ENCODE measurements around the gene NACC1. TPM values are rescaled to one million over a fixed set of nuclear protein-coding genes. Genes with fewer than 3 reads are reported as not detected.

The NACC1 gene
- total and polyA plus RNA-seq, 2 donors from 2014 or later, result 16.7 to 46.1 TPM

GRCh38 chr19:13189600-13189999 is 71.5 kb downstream of the NACC1 start:
- TF ChIP-seq CTCF (IDR thresholded peaks at IDR 0.05; ENCODE audit: borderline replicate concordance, extremely low read depth, insufficient read depth), result no peak
- H3K9me3 ChIP-seq (ENCODE audit: control insufficient read depth in 2 of 3, insufficient read depth in 1 of 3, low read length in 3 of 3), result no peaks in the 10 kb centered on the region
- peaks cover 0 to 4% (median 0%) of the 10 kb centered on the region in 3 donors for H3K4me1 ChIP-seq (ENCODE audit: control insufficient read depth in 2 of 3, insufficient read depth in 2 of 3, low read depth in 1 of 3, low read length in 3 of 3)
- H3K27me3 ChIP-seq (ENCODE audit: control insufficient read depth, insufficient read depth, low read length), result no peaks in the 10 kb centered on the region
- intact Hi-C loops (cut with DNase I), result no loop called here
- H3K4me3 ChIP-seq (ENCODE audit: low read length in 3 of 3), result no peak overlapping the region
- H3K27ac ChIP-seq (ENCODE audit: low read depth in 2 of 2, low read length in 2 of 2), result no peak overlapping the region
- no peak for FAIRE-seq
- H3K36me3 ChIP-seq (ENCODE audit: control insufficient read depth in 2 of 3, insufficient read depth in 3 of 3, low read length in 3 of 3), result no peaks in the 10 kb centered on the region
- H3K9ac ChIP-seq (ENCODE audit: low read length in 3 of 3), result no peak overlapping the region
- DNase-seq, result no peak

Other genes with a start within 250 kb of the NACC1 start
- gene DNASE2, start 236.8 kb upstream of the NACC1 start, total RNA-seq, result 34.7 TPM
- 50.9 TPM for gene DNASE2, start 236.8 kb upstream of the NACC1 start, polyA plus RNA-seq (ENCODE audit: insufficient read depth, low read depth, low replicate concordance)
- gene KLF1, start 231.1 kb upstream of the NACC1 start, total RNA-seq, result not detected
- gene KLF1, start 231.1 kb upstream of the NACC1 start, polyA plus RNA-seq (ENCODE audit: insufficient read depth, low read depth, low replicate concordance), result not detected
- 21.9 TPM for gene GCDH, start 227.1 kb upstream of the NACC1 start, total RNA-seq
- gene GCDH, start 227.1 kb upstream of the NACC1 start, polyA plus RNA-seq (ENCODE audit: insufficient read depth, low read depth, low replicate concordance), result 45.6 TPM
- gene SYCE2, start 199.0 kb upstream of the NACC1 start, total RNA-seq, result not detected
- not detected for gene SYCE2, start 199.0 kb upstream of the NACC1 start, polyA plus RNA-seq (ENCODE audit: insufficient read depth, low read depth, low replicate concordance)
- gene FARSA, start 184.6 kb upstream of the NACC1 start, total RNA-seq, result 48.0 TPM
- gene FARSA, start 184.6 kb upstream of the NACC1 start, polyA plus RNA-seq (ENCODE audit: insufficient read depth, low read depth, low replicate concordance), result 58.2 TPM
- gene CALR, start 179.7 kb upstream of the NACC1 start, total RNA-seq, result 1,087 TPM
- 1,037 TPM for gene CALR, start 179.7 kb upstream of the NACC1 start, polyA plus RNA-seq (ENCODE audit: insufficient read depth, low read depth, low replicate concordance)
- gene RAD23A, start 172.4 kb upstream of the NACC1 start, total RNA-seq, result 79.2 TPM
- gene RAD23A, start 172.4 kb upstream of the NACC1 start, polyA plus RNA-seq (ENCODE audit: insufficient read depth, low read depth, low replicate concordance), result 105 TPM
- 18.4 TPM for gene GADD45GIP1, start 161.0 kb upstream of the NACC1 start, total RNA-seq
- gene GADD45GIP1, start 161.0 kb upstream of the NACC1 start, polyA plus RNA-seq (ENCODE audit: insufficient read depth, low read depth, low replicate concordance), result 71.3 TPM
- gene DAND5, start 148.7 kb upstream of the NACC1 start, total RNA-seq, result not detected
- gene DAND5, start 148.7 kb upstream of the NACC1 start, polyA plus RNA-seq (ENCODE audit: insufficient read depth, low read depth, low replicate concordance), result not detected
- gene NFIX, start 122.8 kb upstream of the NACC1 start, total RNA-seq, result 65.0 TPM
- 4.3 TPM for gene NFIX, start 122.8 kb upstream of the NACC1 start, polyA plus RNA-seq (ENCODE audit: insufficient read depth, low read depth, low replicate concordance)
- 13.8 TPM for gene LYL1, start 15.4 kb upstream of the NACC1 start, total RNA-seq
- 8.5 TPM for gene LYL1, start 15.4 kb upstream of the NACC1 start, polyA plus RNA-seq (ENCODE audit: insufficient read depth, low read depth, low replicate concordance)
- 40.0 TPM for gene TRMT1, start 1.5 kb upstream of the NACC1 start, total RNA-seq
- gene TRMT1, start 1.5 kb upstream of the NACC1 start, polyA plus RNA-seq (ENCODE audit: insufficient read depth, low read depth, low replicate concordance), result 22.7 TPM
- gene STX10, start 32.1 kb downstream of the NACC1 start, total RNA-seq, result 39.5 TPM
- gene STX10, start 32.1 kb downstream of the NACC1 start, polyA plus RNA-seq (ENCODE audit: insufficient read depth, low read depth, low replicate concordance), result 52.9 TPM
- 73.9 TPM for gene IER2, start 32.1 kb downstream of the NACC1 start, total RNA-seq
- gene IER2, start 32.1 kb downstream of the NACC1 start, polyA plus RNA-seq (ENCODE audit: insufficient read depth, low read depth, low replicate concordance), result 96.7 TPM

Data from kidney (tissue), 14 donors.